Endodermal cell (in vitro differentiated cells): ENCODE measurements around the gene AATF. TPM values are rescaled to one million over a fixed set of nuclear protein-coding genes. Genes with fewer than 3 reads are reported as not detected.

Source experiments
- DNase-seq: peaks from one replicate; pipeline ENCODE4 v3.0.0-alpha.2; 2017
- H3K27ac ChIP-seq: 2 replicates; pipeline ENCODE4 v1.5.1; 2013; ENCODE audit warnings: mild to moderate bottlenecking, low read depth, low read length, moderate library complexity
- H3K27me3 ChIP-seq: 2 replicates; pipeline ENCODE4 v1.6.1; 2013; ENCODE audit warnings: mild to moderate bottlenecking, low read length, moderate library complexity; ENCODE audit not compliant: insufficient read depth, control insufficient read depth, poor library complexity, severe bottlenecking
- H3K36me3 ChIP-seq: 2 replicates; pipeline ENCODE4 v1.7.0; 2013; ENCODE audit warnings: mild to moderate bottlenecking, low read length, moderate library complexity; ENCODE audit not compliant: control insufficient read depth, insufficient read depth
- H3K4me1 ChIP-seq: one replicate; pipeline ENCODE4 v1.7.0; 2013; ENCODE audit warnings: low read length; ENCODE audit not compliant: control insufficient read depth, insufficient read depth
- H3K4me3 ChIP-seq: 2 replicates; pipeline ENCODE4 v1.5.1; 2013; ENCODE audit warnings: mild to moderate bottlenecking, low read length, moderate library complexity
- H3K9ac ChIP-seq: 2 replicates; pipeline ENCODE4 v1.6.1; 2013; ENCODE audit warnings: mild to moderate bottlenecking, low read length, moderate library complexity; ENCODE audit not compliant: poor library complexity, severe bottlenecking; ENCODE audit errors: extremely low read depth
- H3K9me3 ChIP-seq: 2 replicates; pipeline ENCODE4 v1.6.1; 2013; ENCODE audit warnings: mild to moderate bottlenecking, low read length, moderate library complexity; ENCODE audit not compliant: control insufficient read depth
- H3K27ac Mint-ChIP-seq: 2 replicates; pipeline ENCODE4 v1.8.0; 2020; ENCODE audit warnings: mixed read lengths
- H3K27me3 Mint-ChIP-seq: 2 replicates; pipeline ENCODE4 v1.8.0; 2021; ENCODE audit warnings: mild to moderate bottlenecking, mixed read lengths; ENCODE audit not compliant: insufficient read depth
- H3K36me3 Mint-ChIP-seq: 2 replicates; pipeline ENCODE4 v1.8.0; 2020; ENCODE audit warnings: low read depth, mixed read lengths
- H3K4me1 Mint-ChIP-seq: 2 replicates; pipeline ENCODE4 v1.8.0; 2020; ENCODE audit warnings: mixed read lengths
- H3K4me3 Mint-ChIP-seq: 2 replicates; pipeline ENCODE4 v1.8.0; 2020; ENCODE audit warnings: mild to moderate bottlenecking, moderate library complexity, mixed read lengths
- H3K9me3 Mint-ChIP-seq: 2 replicates; pipeline ENCODE4 v1.8.0; 2020; ENCODE audit warnings: mild to moderate bottlenecking, mixed read lengths
- CTCF ChIP-seq: fragments of 200-600 bp; sonication (generic); conservative IDR thresholded peaks from 2 replicates; pipeline ENCODE4 v1.5.0; 2021; ENCODE audit warnings: antibody characterized with exemption, mild to moderate bottlenecking
- WGBS, 2 experiments: methylation state at CpG; one replicate each; pipeline versions ENCODE4 v1.1.5 to v1.1.7; 2013; ENCODE audit warnings: missing lambda C conversion rate in 2 of 2, mixed read lengths in 1 of 2; ENCODE audit not compliant: insufficient coverage in 1 of 2, insufficient read length in 1 of 2; 5-methylcytosine and 5-hydroxymethylcytosine counted together
- total RNA-seq, 2 donors: library from RNA; stranded (reverse); fragmentation: NEBNext Ultra II Directional in 1 of 2; extraction: Animal tissue kit (Norgen Biotek cat#: 25700) in 1 of 2; gene quantifications; 2 replicates in 1 of 2; 3 replicates in 1 of 2; pipeline ENCODE4 v1.2.1, GENCODE V29; 2021

Gene AATF
- total RNA-seq, 2 donors from 2014 or later: 90.7 TPM

GRCh38 chr17:37065486-37066321 lies 117.0 kb downstream of the AATF start:
- Mint-ChIP-seq H3K9me3 (no peaks in the 10 kb centered on the region), H3K4me3 (peak overlapping the region; percentile 4), H3K27ac (peak overlapping the region; percentile 21), H3K36me3 (no peaks in the 10 kb centered on the region), H3K27me3 (no peaks in the 10 kb centered on the region), H3K4me1 (peaks cover 42% of the 10 kb centered on the region)
- no peak overlapping the region for H3K27ac ChIP-seq
- H3K27me3 ChIP-seq: no peaks in the 10 kb centered on the region
- H3K36me3 ChIP-seq: no peaks in the 10 kb centered on the region
- peaks cover 17% of the 10 kb centered on the region for H3K4me1 ChIP-seq
- DNase-seq: peak; percentile 87
- no peak overlapping the region for H3K9ac ChIP-seq
- TF ChIP-seq CTCF: no peak
- 53 to 75% methylated on average over 4 to 23 of the region's 23 CpGs for WGBS, 2 experiments
- no peaks in the 10 kb centered on the region for H3K9me3 ChIP-seq
- no peak overlapping the region for H3K4me3 ChIP-seq

GRCh38 chr17:37066322-37067255 lies 117.8 kb downstream of the AATF start:
- Histone ChIP-seq H3K4me3 (no peak overlapping the region), H3K36me3 (no peaks in the 10 kb centered on the region), H3K9me3 (no peaks in the 10 kb centered on the region), H3K9ac (no peak overlapping the region), H3K27ac (no peak overlapping the region), H3K4me1 (peaks cover 17% of the 10 kb centered on the region), H3K27me3 (no peaks in the 10 kb centered on the region)
- DNase-seq: peak; percentile 63
- Mint-ChIP-seq H3K36me3 (no peaks in the 10 kb centered on the region), H3K9me3 (no peaks in the 10 kb centered on the region), H3K4me1 (peaks cover 40% of the 10 kb centered on the region), H3K27me3 (no peaks in the 10 kb centered on the region), H3K27ac (peak overlapping the region; percentile 42), H3K4me3 (peak overlapping the region; percentile 4)
- WGBS, 2 experiments: 71 to 77% methylated on average over 10 to 25 of the region's 25 CpGs
- TF ChIP-seq CTCF: no peak

- peak; percentile 68 for DNase-seq
- H3K9me3 ChIP-seq: no peaks in the 10 kb centered on the region
- no peaks in the 10 kb centered on the region for H3K36me3 Mint-ChIP-seq
- peaks cover 17% of the 10 kb centered on the region for H3K4me1 ChIP-seq
- H3K4me3 ChIP-seq: no peak overlapping the region
- H3K9me3 Mint-ChIP-seq: no peaks in the 10 kb centered on the region
- no peaks in the 10 kb centered on the region for H3K36me3 ChIP-seq
- peak overlapping the region; percentile 32 for H3K27ac Mint-ChIP-seq
- H3K4me1 Mint-ChIP-seq: peaks cover 40% of the 10 kb centered on the region
- H3K9ac ChIP-seq: no peak overlapping the region
- no peaks in the 10 kb centered on the region for H3K27me3 Mint-ChIP-seq
- no peak overlapping the region for H3K27ac ChIP-seq
- WGBS, 2 experiments: 88 to 91% methylated on average over 5 to 13 of the region's 13 CpGs
- H3K27me3 ChIP-seq: no peaks in the 10 kb centered on the region
- H3K4me3 Mint-ChIP-seq: no peak overlapping the region
- TF ChIP-seq CTCF: no peak
Observed at GRCh38 chr17:37067555-37068111, 118.9 kb downstream of the AATF start.
